ENCODE results near the gene ELF5. TPM values are rescaled to one million over a fixed set of nuclear protein-coding genes. Genes with fewer than 3 reads are reported as not detected.

Gene ELF5
- total RNA-seq, 1 donor from 2014 or later = 20.2 TPM

DNA sequence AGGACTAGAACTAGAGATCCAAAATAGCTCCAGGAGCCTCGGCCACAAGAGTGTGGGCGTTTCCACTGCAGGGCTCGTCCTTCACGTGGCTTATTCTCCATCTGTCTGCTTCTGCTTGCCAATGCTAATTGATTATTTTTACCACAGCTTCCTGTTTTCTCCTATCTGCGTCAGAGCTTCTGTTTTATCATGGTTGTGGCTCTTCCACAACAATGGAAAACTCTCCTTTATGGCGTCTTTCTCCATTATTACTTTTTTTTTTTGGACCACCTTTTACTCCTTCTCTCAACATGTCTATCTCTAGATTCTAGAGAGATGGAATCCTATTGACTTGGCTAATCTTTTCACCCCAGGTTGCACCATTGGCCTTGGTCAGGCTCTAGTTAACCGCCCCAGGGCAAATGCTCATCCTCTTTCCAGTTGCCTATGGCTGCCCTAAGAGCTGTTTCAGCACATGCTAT is 49.0 kb downstream of the ELF5 start:
- TF ChIP-seq, protein P1, sequence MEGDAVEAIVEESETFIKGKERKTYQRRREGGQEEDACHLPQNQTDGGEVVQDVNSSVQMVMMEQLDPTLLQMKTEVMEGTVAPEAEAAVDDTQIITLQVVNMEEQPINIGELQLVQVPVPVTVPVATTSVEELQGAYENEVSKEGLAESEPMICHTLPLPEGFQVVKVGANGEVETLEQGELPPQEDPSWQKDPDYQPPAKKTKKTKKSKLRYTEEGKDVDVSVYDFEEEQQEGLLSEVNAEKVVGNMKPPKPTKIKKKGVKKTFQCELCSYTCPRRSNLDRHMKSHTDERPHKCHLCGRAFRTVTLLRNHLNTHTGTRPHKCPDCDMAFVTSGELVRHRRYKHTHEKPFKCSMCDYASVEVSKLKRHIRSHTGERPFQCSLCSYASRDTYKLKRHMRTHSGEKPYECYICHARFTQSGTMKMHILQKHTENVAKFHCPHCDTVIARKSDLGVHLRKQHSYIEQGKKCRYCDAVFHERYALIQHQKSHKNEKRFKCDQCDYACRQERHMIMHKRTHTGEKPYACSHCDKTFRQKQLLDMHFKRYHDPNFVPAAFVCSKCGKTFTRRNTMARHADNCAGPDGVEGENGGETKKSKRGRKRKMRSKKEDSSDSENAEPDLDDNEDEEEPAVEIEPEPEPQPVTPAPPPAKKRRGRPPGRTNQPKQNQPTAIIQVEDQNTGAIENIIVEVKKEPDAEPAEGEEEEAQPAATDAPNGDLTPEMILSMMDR (IDR thresholded peaks at IDR 0.05) = no peak
- Histone ChIP-seq H3K9me3 (peaks cover 10% of the 10 kb centered on the region), H3K4me3 (no peak overlapping the region), H3K27me3 (ENCODE audit: low read depth) (no peaks in the 10 kb centered on the region), H3K27ac (no peak overlapping the region), H3K36me3 (peaks cover 93% of the 10 kb centered on the region), H3K4me1 (no peaks in the 10 kb centered on the region)
- DNase-seq (peak; percentile 53), ATAC-seq (peak; percentile 36 to 59)
- intact Hi-C loops (cut with DNase I) = no loop called here

DNA sequence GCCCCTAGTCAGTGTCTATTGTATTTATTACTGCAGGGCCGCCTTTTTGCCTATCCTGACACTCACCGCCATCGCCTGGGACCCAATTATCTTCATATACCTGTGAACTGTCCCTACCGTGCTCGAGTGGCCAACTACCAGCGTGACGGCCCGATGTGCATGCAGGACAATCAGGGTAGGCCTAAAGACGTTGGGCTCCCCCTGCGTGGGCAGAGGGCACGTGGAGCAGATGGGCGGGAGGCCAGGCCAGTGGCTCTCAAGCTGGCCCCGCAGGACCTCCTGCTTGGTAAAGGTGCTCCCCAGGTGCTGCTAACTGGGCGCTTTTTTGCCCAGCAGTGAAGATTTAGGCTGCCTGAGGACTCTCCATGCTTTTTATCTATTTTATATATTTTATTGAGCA is 52.4 kb downstream of the ELF5 start:
- intact Hi-C loops (cut with DNase I) = no loop called here
- H3K4me1 ChIP-seq = no peaks in the 10 kb centered on the region
- no peak overlapping the region for H3K27ac ChIP-seq
- no peaks in the 10 kb centered on the region for H3K27me3 ChIP-seq (ENCODE audit: low read depth)
- DNase-seq = no peak
- no peaks in the 10 kb centered on the region for H3K9me3 ChIP-seq
- ATAC-seq = no peak
- H3K4me3 ChIP-seq = no peak overlapping the region
- H3K36me3 ChIP-seq = peaks cover 97% of the 10 kb centered on the region
- TF ChIP-seq, protein P1 (IDR thresholded peaks at IDR 0.05) = no peak

DNA sequence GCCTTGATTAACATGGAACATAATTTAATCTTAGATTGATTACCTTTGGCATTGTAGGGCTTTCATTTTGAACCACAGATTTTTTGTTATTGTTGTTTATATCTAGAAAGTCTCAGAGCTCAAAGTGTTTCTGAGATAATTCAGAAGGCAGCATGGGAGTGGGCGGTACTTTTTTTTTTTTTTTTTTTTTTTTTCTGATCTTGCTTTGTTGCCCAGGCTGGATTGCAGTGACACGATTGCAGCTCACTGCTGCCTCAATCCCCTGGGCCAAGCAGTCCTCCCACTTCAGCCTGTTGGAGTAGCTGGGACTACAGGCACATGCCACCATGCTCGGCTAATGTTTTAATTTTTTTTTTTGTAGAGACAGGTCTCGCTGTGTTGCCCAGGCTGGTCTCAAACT is 53.3 kb downstream of the ELF5 start:
- Histone ChIP-seq H3K4me3 (no peak overlapping the region), H3K27ac (no peak overlapping the region), H3K36me3 (peaks cover 97% of the 10 kb centered on the region), H3K4me1 (no peaks in the 10 kb centered on the region), H3K9me3 (no peaks in the 10 kb centered on the region), H3K27me3 (ENCODE audit: low read depth) (no peaks in the 10 kb centered on the region)
- TF ChIP-seq, protein P1 (IDR thresholded peaks at IDR 0.05) = no peak
- no peak for DNase-seq
- intact Hi-C loops (cut with DNase I) = no loop called here
- no peak for ATAC-seq

DNA sequence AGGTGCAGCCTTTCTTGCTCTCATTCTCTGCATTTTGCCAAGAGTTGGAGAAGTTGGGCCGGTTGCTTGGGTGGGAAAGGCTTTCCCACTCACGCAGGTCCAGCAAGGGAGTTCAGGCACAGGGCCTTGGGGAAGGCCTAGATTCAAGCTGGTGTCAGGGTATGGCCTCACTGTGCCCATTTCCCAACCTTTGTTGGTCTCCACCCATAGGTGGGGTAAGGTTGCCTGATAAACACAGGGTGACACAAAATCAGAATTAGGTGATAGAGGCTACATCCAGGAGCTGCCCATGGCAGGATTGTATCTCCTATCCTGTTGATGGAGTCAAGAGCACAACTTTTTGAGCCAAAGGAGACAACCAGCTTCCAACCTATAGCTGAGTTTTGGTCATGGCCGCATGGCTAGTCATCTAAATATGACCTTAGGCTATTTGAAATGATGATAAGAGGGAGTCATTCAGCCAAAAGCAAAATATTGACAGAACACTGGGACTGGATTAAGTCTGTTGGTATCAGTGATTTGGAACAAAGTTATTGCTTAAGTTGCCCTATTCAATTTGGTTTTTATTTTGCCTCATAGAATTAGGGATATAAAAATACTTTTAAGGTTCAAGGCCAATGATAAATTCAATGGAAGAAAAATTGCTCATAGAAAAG is 54.0 kb downstream of the ELF5 start:
- H3K9me3 ChIP-seq = no peaks in the 10 kb centered on the region
- H3K4me1 ChIP-seq = no peaks in the 10 kb centered on the region
- intact Hi-C loops (cut with DNase I) = no loop called here
- H3K27me3 ChIP-seq (ENCODE audit: low read depth) = no peaks in the 10 kb centered on the region
- TF ChIP-seq, protein P1 (IDR thresholded peaks at IDR 0.05) = no peak
- no peak overlapping the region for H3K4me3 ChIP-seq
- no peak for ATAC-seq
- H3K36me3 ChIP-seq = peaks cover 97% of the 10 kb centered on the region
- no peak overlapping the region for H3K27ac ChIP-seq
- DNase-seq = no peak

DNA sequence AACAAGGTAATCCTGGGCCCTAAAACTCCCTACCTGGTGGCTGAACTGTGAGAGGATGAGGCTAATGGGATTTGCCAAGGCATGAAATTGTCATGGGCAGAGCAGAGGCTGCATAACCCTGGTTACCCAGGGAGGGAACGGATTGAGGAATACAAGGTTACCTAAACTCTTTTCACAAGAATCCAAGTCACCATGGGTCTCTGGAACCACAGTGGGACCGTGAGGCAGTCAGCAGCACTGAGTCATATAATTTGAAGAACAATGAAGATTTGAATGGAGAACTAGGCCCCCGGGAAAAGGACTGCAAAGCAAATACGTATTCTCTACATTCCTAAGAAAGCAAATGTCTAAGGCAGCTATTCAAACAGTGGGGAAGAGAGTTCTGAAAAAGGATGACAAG is 55.1 kb downstream of the ELF5 start:
- TF ChIP-seq, protein P1 (IDR thresholded peaks at IDR 0.05) = no peak
- Histone ChIP-seq H3K4me3 (no peak overlapping the region), H3K27me3 (ENCODE audit: low read depth) (no peaks in the 10 kb centered on the region), H3K4me1 (no peaks in the 10 kb centered on the region), H3K9me3 (no peaks in the 10 kb centered on the region), H3K36me3 (peaks cover 97% of the 10 kb centered on the region), H3K27ac (no peak overlapping the region)
- intact Hi-C loops (cut with DNase I) = no loop called here
- ATAC-seq (no peak), DNase-seq (no peak)
